PC-3 (cell line): ENCODE measurements around the gene SGCD. TPM values are rescaled to one million over a fixed set of nuclear protein-coding genes. Genes with fewer than 3 reads are reported as not detected.

Experiments
- ATAC-seq: fragments of 200-7000 bp; cut with Tn5 transposase; 2 replicates; pipeline ENCODE4 v1.9.1; 2020; ENCODE audit warnings: mild to moderate bottlenecking, moderate library complexity
- BruUV-seq: library from RNA; stranded (reverse); fragments of 400-500 nt; replicated peaks from 2 replicates; lab custom pipeline; 2021; lab: Mats Ljungman, UMichigan
- CTCF ChIA-PET: fragments of 300-600 bp; sonication (Branson Sonifier 250); formaldehyde crosslinking; loops from one replicate; lab custom pipeline; 2022; ENCODE audit warnings: antibody characterized with exemption; lab: Charles Lee
- POLR2A ChIA-PET: fragments of 300-600 bp; sonication (Branson Sonifier 250); formaldehyde crosslinking; loops from one replicate; lab custom pipeline; 2022; ENCODE audit warnings: antibody characterized with exemption; ENCODE audit not compliant: unreplicated experiment; lab: Charles Lee
- DNase-seq: peaks from one replicate; pipeline ENCODE4 v3.0.0-alpha.2; 2015
- H2AFZ ChIP-seq: fragments of 300-600 bp; sonication (generic); 2 replicates; pipeline ENCODE4 v1.6.0; 2016; ENCODE audit warnings: antibody characterized with exemption, low read length
- H3F3A ChIP-seq: fragments of 300-600 bp; sonication (generic); one replicate; pipeline ENCODE4 v1.6.0; 2017; ENCODE audit warnings: antibody characterized with exemption, low read length, control low read depth, mild to moderate bottlenecking; ENCODE audit not compliant: unreplicated experiment
- H3K27ac ChIP-seq: fragments of 300-600 bp; sonication (generic); 2 replicates; pipeline ENCODE4 v1.5.1; 2016; ENCODE audit warnings: mild to moderate bottlenecking, low read length
- H3K27me3 ChIP-seq: fragments of 300-600 bp; sonication (generic); 2 replicates; pipeline ENCODE4 v1.6.1; 2016; ENCODE audit warnings: low read length, mixed read lengths
- H3K36me3 ChIP-seq: fragments of 300-600 bp; sonication (generic); 2 replicates; pipeline ENCODE4 v1.6.1; 2016; ENCODE audit warnings: low read depth, mixed run types, low read length, mixed read lengths
- H3K4me1 ChIP-seq: fragments of 300-600 bp; sonication (generic); 2 replicates; pipeline ENCODE4 v1.5.1; 2016; ENCODE audit warnings: low read length; ENCODE audit not compliant: insufficient read depth
- H3K4me2 ChIP-seq: fragments of 300-600 bp; sonication (generic); 2 replicates; pipeline ENCODE4 v1.6.0; 2016; ENCODE audit warnings: low read length
- H3K4me3 ChIP-seq: fragments of 300-600 bp; sonication (generic); 2 replicates; pipeline ENCODE4 v1.5.1; 2016; ENCODE audit warnings: mild to moderate bottlenecking, low read length, mixed read lengths
- H3K79me2 ChIP-seq: fragments of 300-600 bp; sonication (generic); 2 replicates; pipeline ENCODE4 v1.6.1; 2017; ENCODE audit warnings: low read length, mixed read lengths
- H3K9ac ChIP-seq: fragments of 300-600 bp; sonication (generic); 2 replicates; pipeline ENCODE4 v1.6.0; 2016; ENCODE audit warnings: mild to moderate bottlenecking, low read length
- H3K9me2 ChIP-seq: fragments of 300-600 bp; sonication (generic); replicated peaks from 2 replicates; pipeline ENCODE4 v1.6.1; 2016; ENCODE audit warnings: mixed run types, low read length, mixed read lengths
- H3K9me3 ChIP-seq: fragments of 300-600 bp; sonication (generic); 2 replicates; pipeline ENCODE4 v1.6.1; 2016; ENCODE audit warnings: low read length, mixed read lengths
- H4K20me1 ChIP-seq: fragments of 300-600 bp; sonication (generic); 2 replicates; pipeline ENCODE4 v1.6.1; 2016; ENCODE audit warnings: low read length, mixed read lengths
- CTCF ChIP-seq: fragments of 300-600 bp; sonication (generic); conservative IDR thresholded peaks from 2 replicates; pipeline ENCODE4 v1.5.1; 2017; ENCODE audit warnings: antibody characterized with exemption, low read depth, mild to moderate bottlenecking, low read length
- EZH2 ChIP-seq: fragments of 300-600 bp; sonication (generic); IDR thresholded peaks from one replicate; pipeline ENCODE4 v1.6.1; 2017; ENCODE audit warnings: antibody characterized with exemption, mild to moderate bottlenecking, low read length; ENCODE audit not compliant: unreplicated experiment
- EZH2phosphoT487 ChIP-seq: fragments of 300-600 bp; sonication (generic); IDR thresholded peaks from 2 replicates; pipeline ENCODE4 v1.6.1; 2018; ENCODE audit warnings: mild to moderate bottlenecking, antibody characterized with exemption, low read length, borderline replicate concordance
- intact Hi-C: fragments of 100-400 bp; cut with micrococcal nuclease; formaldehyde crosslinking; loops from 2 replicates; pipeline ENCODE4 v1.9.0; 2023
- total RNA-seq: library from RNA; depleted of rRNA; stranded (reverse); fragments of >200 nt; gene quantifications from 2 replicates; pipeline ENCODE4 v1.2.3, GENCODE V29; 2014

SGCD gene
- total RNA-seq, 1 experiment from 2014 or later: 0.15 TPM

- intact Hi-C loops: no loop called here
- TF ChIP-seq EZH2 (no peak), EZH2phosphoT487 (no peak), CTCF (no peak)
- Histone ChIP-seq H3K9me3 (no peaks in the 10 kb centered on the region), H3F3A (no peaks in the 10 kb centered on the region), H3K27ac (no peak overlapping the region), H3K36me3 (no peaks in the 10 kb centered on the region), H4K20me1 (no peaks in the 10 kb centered on the region), H3K9me2 (no peaks in the 10 kb centered on the region), H3K4me3 (no peak overlapping the region), H3K79me2 (no peaks in the 10 kb centered on the region), H3K4me2 (no peak overlapping the region), H2AFZ (no peak overlapping the region), H3K4me1 (no peaks in the 10 kb centered on the region), H3K9ac (no peak overlapping the region), H3K27me3 (no peaks in the 10 kb centered on the region)
- ChIA-PET CTCF (no interaction called here), POLR2A (no interaction called here)
- DNase-seq (no peak), ATAC-seq (no peak)
- no TSS peak for BruUV-seq
Observed at GRCh38 chr5:156641686-156642085, 314.7 kb downstream of the SGCD start.

GRCh38 chr5:156647034-156647451, 320.1 kb downstream of the SGCD start:
- no peaks in the 10 kb centered on the region for H3K9me3 ChIP-seq
- TF ChIP-seq EZH2: no peak
- no peak for TF ChIP-seq CTCF
- no peak for TF ChIP-seq EZH2phosphoT487
- no peaks in the 10 kb centered on the region for H3F3A ChIP-seq
- DNase-seq (no peak), ATAC-seq (no peak)
- H3K9me2 ChIP-seq: no peaks in the 10 kb centered on the region
- BruUV-seq: no TSS peak
- H3K4me3 ChIP-seq: no peak overlapping the region
- intact Hi-C loops: no loop called here
- H3K4me2 ChIP-seq: no peak overlapping the region
- H3K4me1 ChIP-seq: no peaks in the 10 kb centered on the region
- H2AFZ ChIP-seq: no peak overlapping the region
- H3K79me2 ChIP-seq: no peaks in the 10 kb centered on the region
- CTCF ChIA-PET: no interaction called here
- H3K36me3 ChIP-seq: no peaks in the 10 kb centered on the region
- no peaks in the 10 kb centered on the region for H4K20me1 ChIP-seq
- POLR2A ChIA-PET: no interaction called here
- H3K27me3 ChIP-seq: no peaks in the 10 kb centered on the region
- H3K27ac ChIP-seq: no peak overlapping the region
- no peak overlapping the region for H3K9ac ChIP-seq

- POLR2A ChIA-PET: no interaction called here
- no peak overlapping the region for H3K4me2 ChIP-seq
- no peaks in the 10 kb centered on the region for H3F3A ChIP-seq
- no peaks in the 10 kb centered on the region for H3K9me3 ChIP-seq
- no peak for ATAC-seq
- H3K27me3 ChIP-seq: no peaks in the 10 kb centered on the region
- H3K27ac ChIP-seq: no peak overlapping the region
- H3K9me2 ChIP-seq: no peaks in the 10 kb centered on the region
- no peaks in the 10 kb centered on the region for H4K20me1 ChIP-seq
- no peak for TF ChIP-seq EZH2phosphoT487
- no peaks in the 10 kb centered on the region for H3K4me1 ChIP-seq
- no peak for DNase-seq
- no peak overlapping the region for H3K4me3 ChIP-seq
- H3K9ac ChIP-seq: no peak overlapping the region
- no peaks in the 10 kb centered on the region for H3K79me2 ChIP-seq
- no peaks in the 10 kb centered on the region for H3K36me3 ChIP-seq
- H2AFZ ChIP-seq: no peak overlapping the region
- CTCF ChIA-PET: no interaction called here
- intact Hi-C loops: no loop called here
- no TSS peak for BruUV-seq
Observed at GRCh38 chr5:156654444-156654843, 327.5 kb downstream of the SGCD start.
